Stimulated activated CD4-positive, alpha-beta T cell treated with anti-CD3 and anti-CD28 coated beads, Interleukin-1b, Interleukin-23, amount 100 ng/mL, for 48 hours (primary cell): ENCODE data around the gene FAAP100.

ENCODE experiments used
- DNase-seq: peaks from one replicate; pipeline ENCODE4 v3.0.0-alpha.2; 2020

Gene FAAP100

GRCh38 chr17:81509972-81510784, 42.0 kb downstream of the FAAP100 start:
- no peak for DNase-seq

GRCh38 chr17:81509207-81509971, 42.8 kb downstream of the FAAP100 start:
- no peak for DNase-seq

- DNase-seq = no peak
Measured at GRCh38 chr17:81508639-81509206, 43.4 kb downstream of the FAAP100 start.

GRCh38 chr17:81503619-81504018, 48.5 kb downstream of the FAAP100 start:
- DNase-seq = no peak

GRCh38 chr17:81502471-81503017, 49.6 kb downstream of the FAAP100 start:
- no peak for DNase-seq

GRCh38 chr17:81500047-81500446, 52.1 kb downstream of the FAAP100 start:
- no peak for DNase-seq

- no peak for DNase-seq
Measured at GRCh38 chr17:81499601-81499970, 52.6 kb downstream of the FAAP100 start.

- DNase-seq = no peak
Measured at GRCh38 chr17:81498953-81499600, 53.1 kb downstream of the FAAP100 start.

GRCh38 chr17:81494626-81495377, 57.4 kb downstream of the FAAP100 start:
- DNase-seq = no peak

GRCh38 chr17:81493198-81494038, 58.7 kb downstream of the FAAP100 start:
- DNase-seq = no peak

GRCh38 chr17:81492706-81493105, 59.4 kb downstream of the FAAP100 start:
- DNase-seq = no peak

- no peak for DNase-seq
Measured at GRCh38 chr17:81492202-81492601, 60.0 kb downstream of the FAAP100 start.

- no peak for DNase-seq
Measured at GRCh38 chr17:81491761-81492160, 60.4 kb downstream of the FAAP100 start.

- no peak for DNase-seq
Measured at GRCh38 chr17:81491181-81491581, 61.0 kb downstream of the FAAP100 start.

- DNase-seq = no peak
Measured at GRCh38 chr17:81489998-81490992, 61.9 kb downstream of the FAAP100 start.
